OCI-LY3 (cell line): Measurements from ENCODE around the gene CDH4.

Experiments used
- CTCF ChIP-seq: fragments of 200-600, 300-600 bp; sonication (generic); IDR thresholded peaks from 2 replicates; pipeline ENCODE4 v1.5.1; 2014; ENCODE audit warnings: antibody characterized with exemption, low read length, low read depth
- EZH2phosphoT487 ChIP-seq: fragments of 200-600 bp; shearing (Covaris generic); IDR thresholded peaks from 2 replicates; pipeline ENCODE4 v1.6.1; 2018; ENCODE audit warnings: antibody characterized with exemption, mixed run types, low read depth

GRCh38 chr20:61625246-61625645 is 373.2 kb downstream of the CDH4 start:
- TF ChIP-seq CTCF (no peak), EZH2phosphoT487 (no peak)
